Mesenteric fat pad (tissue), 1 donor: ENCODE data around the gene SEC61A2. TPM values are rescaled to one million over a fixed set of nuclear protein-coding genes. Genes with fewer than 3 reads are reported as not detected.
"Not testable (repeated sequence)": the region's sequence is repeated elsewhere in the genome, so short reads cannot be mapped to it uniquely, and the experiment has no call there.

Experiments
- DNase-seq: peaks from one replicate; pipeline ENCODE4 v3.0.0-alpha.2; 2020; ENCODE audit warnings: low spot score
- total RNA-seq: library from RNA; stranded (reverse); fragmentation: NEBNext Ultra II Directional; extraction: Animal tissue kit (Norgen Biotek cat#: 25700); gene quantifications from one replicate; pipeline ENCODE4 v1.2.1, GENCODE V29; 2021
- donor health status: DM: yes; HTN: yes; CAD: no.

Gene SEC61A2
- total RNA-seq, 1 donor from 2014 or later, result 3.2 TPM

GRCh38 chr10:12158111-12158510 is 28.6 kb downstream of the SEC61A2 start:
- no peak for DNase-seq

- DNase-seq, result no peak
These were observed 31.2 kb downstream of the SEC61A2 start for GRCh38 chr10:12160664-12161063.

GRCh38 chr10:12162927-12163326 is 33.5 kb downstream of the SEC61A2 start:
- no peak for DNase-seq

GRCh38 chr10:12164085-12164484 is 34.6 kb downstream of the SEC61A2 start:
- no peak for DNase-seq

- DNase-seq, result no peak
These were observed 35.6 kb downstream of the SEC61A2 start for GRCh38 chr10:12165036-12165435.

GRCh38 chr10:12165999-12166775 is 36.7 kb downstream of the SEC61A2 start:
- DNase-seq, result no peak

GRCh38 chr10:12171512-12171911 is 42.0 kb downstream of the SEC61A2 start:
- DNase-seq, result not testable (repeated sequence)

GRCh38 chr10:12177642-12178041 is 48.2 kb downstream of the SEC61A2 start:
- DNase-seq, result no peak

- DNase-seq, result no peak
These were observed 50.2 kb downstream of the SEC61A2 start for GRCh38 chr10:12179606-12180170.

- no peak for DNase-seq
These were observed 50.9 kb downstream of the SEC61A2 start for GRCh38 chr10:12180221-12180974.

GRCh38 chr10:12181065-12181775 is 51.7 kb downstream of the SEC61A2 start:
- no peak for DNase-seq

- no peak for DNase-seq
These were observed 54.7 kb downstream of the SEC61A2 start for GRCh38 chr10:12184165-12184564.

GRCh38 chr10:12186323-12186722 is 56.8 kb downstream of the SEC61A2 start:
- no peak for DNase-seq

GRCh38 chr10:12187321-12187905 is 57.9 kb downstream of the SEC61A2 start:
- no peak for DNase-seq

GRCh38 chr10:12188656-12189055 is 59.2 kb downstream of the SEC61A2 start:
- DNase-seq, result no peak

GRCh38 chr10:12189426-12189825 is 59.9 kb downstream of the SEC61A2 start:
- DNase-seq, result no peak

- DNase-seq, result no peak
These were observed 62.2 kb downstream of the SEC61A2 start for GRCh38 chr10:12191715-12192114.

GRCh38 chr10:12193193-12193592 is 63.7 kb downstream of the SEC61A2 start:
- no peak for DNase-seq

- no peak for DNase-seq
These were observed 65.3 kb downstream of the SEC61A2 start for GRCh38 chr10:12194752-12195271.

GRCh38 chr10:12195281-12195602 is 65.8 kb downstream of the SEC61A2 start:
- no peak for DNase-seq
